Heart left ventricle (tissue), 13 donors: ENCODE measurements around the gene S100A16.

Experiments used
- POLR2A ChIP-seq, 2 donors: fragments of 450-650 bp; IDR thresholded peaks; one replicate each; pipeline ENCODE4 v1.6.1; 2017; ENCODE audit warnings: antibody characterized with exemption in 2 of 2, mild to moderate bottlenecking in 2 of 2, moderate library complexity in 2 of 2
- TF ChIP-seq, protein P1 (sequence below), 12 donors: fragments of 200-600 bp; sonication (generic) in 4 of 12; IDR thresholded peaks; one replicate each; pipeline versions ENCODE4 v1.5.0 to v1.8.0; 2018 to 2022; ENCODE audit warnings: antibody characterized with exemption in 12 of 12, mild to moderate bottlenecking in 5 of 12
- donor health status: ischemic (EF 13 %, LVEDD 7.1; RV severe dilation, severe dysfunction).
- donor health status: DM: no; HTN: yes; CAD: no.
- donor health status: DM: no; HTN: no; CAD: no.
- donor health status: ischemic (EF 25% LVEDD 6.9; RV normal size, moderate dysfunction).
- donor health status: ischemic (EF 25% LVEDD 5.7; RV mildly dilated, moderate dysfunction).
- donor health status: ischemic (EF 35%, LVEDD 5.7; RV mildly dilated, moderate dysfunction).
- donor health status: nonischemic (EF 11% LVEDD 7.7; RV severe dilation, severe dysfunction).
- donor health status: DM: yes; HTN: yes; CAD: no.
- donor health status: PGD.
- donor health status: ischemic (EF 29% LVEDD 5.4; RV normal size, mild dysfunction).
- donor health status: nonischemic (EF 23%, LVEDD 6.1; RV moderate dilation, normal function).

GRCh38 chr1:153578936-153579335, 34.0 kb downstream of the S100A16 start:
- TF ChIP-seq, protein P1, sequence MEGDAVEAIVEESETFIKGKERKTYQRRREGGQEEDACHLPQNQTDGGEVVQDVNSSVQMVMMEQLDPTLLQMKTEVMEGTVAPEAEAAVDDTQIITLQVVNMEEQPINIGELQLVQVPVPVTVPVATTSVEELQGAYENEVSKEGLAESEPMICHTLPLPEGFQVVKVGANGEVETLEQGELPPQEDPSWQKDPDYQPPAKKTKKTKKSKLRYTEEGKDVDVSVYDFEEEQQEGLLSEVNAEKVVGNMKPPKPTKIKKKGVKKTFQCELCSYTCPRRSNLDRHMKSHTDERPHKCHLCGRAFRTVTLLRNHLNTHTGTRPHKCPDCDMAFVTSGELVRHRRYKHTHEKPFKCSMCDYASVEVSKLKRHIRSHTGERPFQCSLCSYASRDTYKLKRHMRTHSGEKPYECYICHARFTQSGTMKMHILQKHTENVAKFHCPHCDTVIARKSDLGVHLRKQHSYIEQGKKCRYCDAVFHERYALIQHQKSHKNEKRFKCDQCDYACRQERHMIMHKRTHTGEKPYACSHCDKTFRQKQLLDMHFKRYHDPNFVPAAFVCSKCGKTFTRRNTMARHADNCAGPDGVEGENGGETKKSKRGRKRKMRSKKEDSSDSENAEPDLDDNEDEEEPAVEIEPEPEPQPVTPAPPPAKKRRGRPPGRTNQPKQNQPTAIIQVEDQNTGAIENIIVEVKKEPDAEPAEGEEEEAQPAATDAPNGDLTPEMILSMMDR (IDR thresholded peaks at IDR 0.05), result no peak
- no peak for TF ChIP-seq POLR2A (IDR thresholded peaks at IDR 0.05)
